Measurements from ENCODE around the gene PDZD4.

The PDZD4 gene

DNA sequence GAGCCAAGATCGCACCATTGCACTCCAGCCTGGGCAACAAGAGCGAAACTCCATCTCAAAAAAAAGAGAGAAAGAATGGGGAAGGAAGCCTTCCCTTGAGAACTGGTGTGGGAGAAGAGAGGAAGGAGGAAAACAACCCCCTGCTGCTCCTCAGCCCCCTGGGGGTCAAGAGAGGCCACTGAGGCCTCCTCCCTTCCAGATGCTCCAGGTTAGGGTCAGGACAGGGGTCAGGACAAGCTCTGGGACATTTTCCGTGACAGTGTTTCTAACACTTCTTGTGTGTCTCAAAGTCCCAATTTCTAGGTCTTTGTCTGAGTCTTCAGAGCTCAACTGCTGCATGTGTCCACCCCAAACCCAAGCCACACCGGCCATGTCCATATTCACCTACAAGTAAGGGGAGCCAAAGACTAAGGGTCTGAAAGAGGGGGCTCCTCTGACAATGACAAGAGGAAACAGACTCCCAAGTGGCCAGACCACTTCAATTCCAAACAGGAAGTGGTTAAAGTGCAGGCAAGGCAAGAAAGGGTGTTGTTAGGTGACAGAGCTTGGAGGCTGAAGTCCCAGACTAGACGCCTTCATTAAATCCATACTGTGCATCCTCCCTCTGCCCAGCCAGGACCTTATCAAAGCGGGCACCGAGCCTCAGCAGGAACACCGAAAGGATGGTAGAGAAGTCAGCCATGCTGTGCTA, 47.4 kb upstream of the PDZD4 start:
- peak overlapping the region; percentile 78 for H3K27ac ChIP-seq
- no peak for DNase-seq

DNA sequence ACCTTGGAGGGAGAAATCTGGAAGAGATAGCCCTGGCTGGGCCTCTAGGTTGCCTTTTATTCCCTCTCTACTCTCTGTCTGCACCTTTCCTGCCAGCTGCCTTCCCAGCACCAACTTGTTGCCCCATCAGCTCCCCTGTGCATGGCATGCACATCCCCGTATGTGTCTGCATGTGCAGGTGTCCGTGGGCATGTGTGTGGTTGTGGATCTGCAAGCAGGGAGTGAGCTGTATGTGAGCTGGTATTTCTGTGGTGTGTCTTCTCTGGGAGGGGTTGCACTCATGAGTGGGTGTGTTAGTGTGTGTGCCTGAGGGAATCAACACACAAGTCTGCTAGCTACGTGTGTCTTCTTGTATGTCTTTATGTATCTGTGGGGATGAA, 45.8 kb upstream of the PDZD4 start:
- H3K9me3 ChIP-seq (ENCODE audit: severe bottlenecking), result no peaks in the 10 kb centered on the region
- no peak overlapping the region for H3K27ac ChIP-seq
- TF ChIP-seq, protein P1, sequence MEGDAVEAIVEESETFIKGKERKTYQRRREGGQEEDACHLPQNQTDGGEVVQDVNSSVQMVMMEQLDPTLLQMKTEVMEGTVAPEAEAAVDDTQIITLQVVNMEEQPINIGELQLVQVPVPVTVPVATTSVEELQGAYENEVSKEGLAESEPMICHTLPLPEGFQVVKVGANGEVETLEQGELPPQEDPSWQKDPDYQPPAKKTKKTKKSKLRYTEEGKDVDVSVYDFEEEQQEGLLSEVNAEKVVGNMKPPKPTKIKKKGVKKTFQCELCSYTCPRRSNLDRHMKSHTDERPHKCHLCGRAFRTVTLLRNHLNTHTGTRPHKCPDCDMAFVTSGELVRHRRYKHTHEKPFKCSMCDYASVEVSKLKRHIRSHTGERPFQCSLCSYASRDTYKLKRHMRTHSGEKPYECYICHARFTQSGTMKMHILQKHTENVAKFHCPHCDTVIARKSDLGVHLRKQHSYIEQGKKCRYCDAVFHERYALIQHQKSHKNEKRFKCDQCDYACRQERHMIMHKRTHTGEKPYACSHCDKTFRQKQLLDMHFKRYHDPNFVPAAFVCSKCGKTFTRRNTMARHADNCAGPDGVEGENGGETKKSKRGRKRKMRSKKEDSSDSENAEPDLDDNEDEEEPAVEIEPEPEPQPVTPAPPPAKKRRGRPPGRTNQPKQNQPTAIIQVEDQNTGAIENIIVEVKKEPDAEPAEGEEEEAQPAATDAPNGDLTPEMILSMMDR (IDR thresholded peaks at IDR 0.05; ENCODE audit: low read depth, low read length), result no peak
- peaks cover 13% of the 10 kb centered on the region for H3K27me3 ChIP-seq (ENCODE audit: insufficient read depth, low read depth, severe bottlenecking)
- no peak for DNase-seq
- H3K4me3 ChIP-seq (ENCODE audit: low read depth, low read length), result peak overlapping the region; percentile 62; the same call in 1 of the 2 replicates
- H3K36me3 ChIP-seq, result peaks cover 4% of the 10 kb centered on the region

More for the DNA sequence above, 47.4 kb upstream of the PDZD4 start:
- no peak overlapping the region for H3K4me3 ChIP-seq (ENCODE audit: low read depth, low read length)
- TF ChIP-seq, protein P1 (IDR thresholded peaks at IDR 0.05; ENCODE audit: low read depth, low read length), result no peak
- H3K9me3 ChIP-seq (ENCODE audit: severe bottlenecking), result no peaks in the 10 kb centered on the region
- peaks cover 10% of the 10 kb centered on the region for H3K27me3 ChIP-seq (ENCODE audit: insufficient read depth, low read depth, severe bottlenecking)
- no peaks in the 10 kb centered on the region; the same call in 1 of the 2 replicates for H3K36me3 ChIP-seq

DNA sequence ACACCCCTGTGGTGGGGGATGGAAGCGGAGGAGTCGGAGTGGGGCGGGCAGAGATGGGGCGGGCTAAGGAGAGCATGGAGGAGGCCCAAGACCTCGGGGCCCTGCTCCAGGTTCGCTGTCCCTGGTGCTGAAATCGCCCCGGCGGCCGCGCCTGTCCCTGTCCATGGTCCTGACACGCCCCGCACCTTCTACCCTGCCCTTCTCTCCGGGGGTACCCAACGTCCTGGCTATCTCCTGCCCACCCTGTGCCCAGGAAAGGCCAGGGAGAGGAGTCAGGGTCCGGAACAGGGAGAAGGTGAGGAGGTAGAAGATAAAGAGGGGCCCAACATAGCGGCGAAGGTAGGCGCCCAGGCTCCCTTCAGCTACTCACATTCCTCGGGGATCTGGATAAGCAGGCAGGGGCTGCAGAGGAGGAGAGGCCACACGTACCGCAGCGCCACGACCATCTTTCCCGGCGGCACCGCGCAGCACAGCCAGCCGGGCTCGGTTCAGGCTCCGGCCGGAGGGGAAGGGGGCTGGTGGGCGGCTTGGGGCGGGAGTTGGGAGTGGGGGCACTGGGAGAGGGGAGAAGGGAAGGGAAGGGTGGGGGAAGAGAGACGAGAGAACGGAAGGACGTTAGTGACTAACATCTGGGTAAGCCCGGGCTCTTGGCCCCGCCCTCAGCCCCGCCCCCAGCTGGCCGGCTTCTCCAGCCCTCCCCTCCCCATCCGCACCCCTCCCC, 45.2 kb upstream of the PDZD4 start:
- Histone ChIP-seq H3K36me3 (peaks cover 8% of the 10 kb centered on the region), H3K9me3 (ENCODE audit: severe bottlenecking) (no peaks in the 10 kb centered on the region), H3K4me3 (ENCODE audit: low read depth, low read length) (peak overlapping the region; percentile 62), H3K27ac (peak overlapping the region; percentile 61), H3K27me3 (ENCODE audit: insufficient read depth, low read depth, severe bottlenecking) (peaks cover 13% of the 10 kb centered on the region)
- DNase-seq, result peak; percentile 78
- TF ChIP-seq, protein P1 (IDR thresholded peaks at IDR 0.05; ENCODE audit: low read depth, low read length), result no peak

DNA sequence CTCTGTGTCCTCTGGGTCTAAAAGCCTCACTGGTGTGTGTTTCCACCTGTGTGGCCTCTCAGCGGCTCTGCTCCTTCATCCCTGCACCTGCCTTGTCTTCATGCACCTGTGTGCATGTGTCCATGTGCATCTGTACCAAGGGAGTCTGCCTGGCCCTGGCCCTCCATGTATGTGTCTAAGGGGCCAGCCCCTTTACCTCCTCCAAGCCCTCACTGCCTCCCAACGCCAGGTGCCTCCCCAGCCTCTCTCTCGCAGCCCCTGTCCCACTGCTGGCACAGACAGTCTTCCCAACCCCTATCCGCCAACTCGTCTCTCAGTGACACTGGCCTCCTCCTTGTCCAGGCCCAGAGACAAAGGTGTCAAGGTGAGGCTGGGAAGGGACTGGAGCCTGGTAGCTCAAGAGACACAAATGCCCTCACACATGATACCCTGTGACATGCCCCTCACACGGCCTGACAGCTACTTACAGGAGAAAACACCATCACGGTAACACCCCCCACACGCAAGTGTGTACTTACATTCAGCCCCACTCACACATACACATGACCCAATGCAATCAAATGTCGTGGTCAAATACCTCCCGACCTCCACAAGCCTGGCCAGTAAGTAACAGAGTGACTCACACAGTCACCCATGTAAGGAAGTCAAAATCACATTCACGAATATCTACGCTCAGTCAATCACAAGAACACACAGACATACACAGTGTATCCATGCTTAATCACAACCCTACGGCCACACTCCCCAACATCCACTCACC, 44.2 kb upstream of the PDZD4 start:
- H3K9me3 ChIP-seq (ENCODE audit: severe bottlenecking), result no peaks in the 10 kb centered on the region
- H3K4me3 ChIP-seq (ENCODE audit: low read depth, low read length), result peak overlapping the region; percentile 62

GRCh38 chrX:153874085-153874365, 43.7 kb upstream of the PDZD4 start:
- Histone ChIP-seq H3K9me3 (ENCODE audit: severe bottlenecking) (no peaks in the 10 kb centered on the region), H3K36me3 (peaks cover 23% of the 10 kb centered on the region), H3K27me3 (ENCODE audit: insufficient read depth, low read depth, severe bottlenecking) (peaks cover 18% of the 10 kb centered on the region), H3K4me3 (ENCODE audit: low read depth, low read length) (no peak overlapping the region), H3K27ac (peak overlapping the region; percentile 89)
- no peak for DNase-seq
- TF ChIP-seq, protein P1 (IDR thresholded peaks at IDR 0.05; ENCODE audit: low read depth, low read length), result no peak

More for the DNA sequence above, 44.2 kb upstream of the PDZD4 start:
- Histone ChIP-seq H3K27ac (peak overlapping the region; percentile 89), H3K27me3 (ENCODE audit: insufficient read depth, low read depth, severe bottlenecking) (peaks cover 16% of the 10 kb centered on the region), H3K36me3 (peaks cover 18% of the 10 kb centered on the region)
- TF ChIP-seq, protein P1 (IDR thresholded peaks at IDR 0.05; ENCODE audit: low read depth, low read length), result no peak
- DNase-seq, result no peak
